A549 (cell line): ENCODE results near the gene TSPAN18. TPM values are rescaled to one million over a fixed set of nuclear protein-coding genes. Genes with fewer than 3 reads are reported as not detected.

Experiments used
- ATAC-seq, 2 experiments: fragments of 200-7000 bp in 1 of 2; fragments of >200 bp in 1 of 2; cut with Nextera tagmentation in 1 of 2; cut with Tn5 transposase in 1 of 2; 3 replicates each; pipeline versions ENCODE4 v1.8.0 to v1.9.1; 2018 to 2020; ENCODE audit warnings: mild to moderate bottlenecking in 1 of 2, moderate library complexity in 1 of 2
- CTCF ChIA-PET: fragments of 300-600 bp; sonication (Branson Sonifier 250); formaldehyde crosslinking; extraction: SDS; loops from one replicate; lab custom pipeline; 2021; ENCODE audit warnings: antibody characterized with exemption, inconsistent platforms; lab: Yijun Ruan, JAX
- POLR2A ChIA-PET: fragments of 350-600 bp; formaldehyde crosslinking; extraction: SDS; loops from one replicate; lab custom pipeline; 2021; ENCODE audit warnings: antibody characterized with exemption, inconsistent platforms; lab: Yijun Ruan, JAX
- DNase-seq, 2 experiments: peaks; one replicate each; pipeline versions ENCODE4 v3.0.0 to v3.0.0-alpha.2; 2011 to 2016; ENCODE audit warnings: low read depth in 1 of 2, low spot score in 1 of 2
- FAIRE-seq: peaks from 2 replicates; lab custom pipeline; 2011; peaks lifted over from hg19 to GRCh38; lab: Jason Lieb, UNC
- H3K27ac ChIP-seq, 2 experiments: fragments of >200 bp; sonication (Bioruptor Twin); formaldehyde crosslinking; 3 replicates each; pipeline ENCODE4 v1.5.1; 2016 to 2017
- H3K4me1 ChIP-seq: fragments of >200 bp; sonication (Bioruptor Twin); formaldehyde crosslinking; 3 replicates; pipeline ENCODE4 v1.6.1; 2016
- H3K4me2 ChIP-seq: fragments of >200 bp; sonication (Bioruptor Twin); formaldehyde crosslinking; 3 replicates; pipeline ENCODE4 v1.6.1; 2016
- H3K4me3 ChIP-seq: fragments of >200 bp; sonication (Bioruptor Twin); formaldehyde crosslinking; 3 replicates; pipeline ENCODE4 v1.5.1; 2016
- H3K9me3 ChIP-seq: fragments of >200 bp; sonication (Bioruptor Twin); formaldehyde crosslinking; 3 replicates; pipeline ENCODE4 v1.6.1; 2016
- CEBPB ChIP-seq, 2 experiments: fragments of >200 bp in 1 of 2; sonication (Bioruptor Twin) in 1 of 2; formaldehyde crosslinking in 1 of 2; IDR thresholded peaks; 2 replicates each; pipeline ENCODE4 v1.6.1; 2012 to 2016
- EP300 ChIP-seq, 2 experiments: fragments of >200 bp; sonication (Bioruptor Twin); formaldehyde crosslinking; IDR thresholded peaks; 2 replicates in 1 of 2; 3 replicates in 1 of 2; pipeline ENCODE4 v1.6.1; 2016 to 2017
- FOSL2 ChIP-seq, 2 experiments: fragments of 450-650 bp in 1 of 2; fragments of >200 bp in 1 of 2; sonication (Bioruptor Twin) in 1 of 2; formaldehyde crosslinking; IDR thresholded peaks; 2 replicates each; pipeline versions ENCODE4 v1.5.0 to v1.6.1; 2016 to 2020; ENCODE audit warnings: mild to moderate bottlenecking in 1 of 2, moderate library complexity in 1 of 2
- FOXS1 ChIP-seq: fragments of 250-450 bp; sonication (Bioruptor Pico); IDR thresholded peaks from 2 replicates; pipeline ENCODE4 v1.5.0; 2020; ENCODE audit warnings: mild to moderate bottlenecking, moderate library complexity
- HOXB13 ChIP-seq: fragments of 250-450 bp; sonication (Bioruptor Pico); IDR thresholded peaks from 2 replicates; pipeline ENCODE4 v1.5.0; 2020; ENCODE audit warnings: low read depth, mild to moderate bottlenecking, moderate library complexity
- JUN ChIP-seq, 2 experiments: fragments of >200 bp; sonication (Bioruptor Twin); formaldehyde crosslinking; IDR thresholded peaks; 2 replicates in 1 of 2; 3 replicates in 1 of 2; pipeline ENCODE4 v1.6.1; 2016 to 2017
- KDM1A ChIP-seq: fragments of 200-600 bp; sonication (generic); IDR thresholded peaks from 2 replicates; pipeline ENCODE4 v1.6.1; 2016; ENCODE audit warnings: low read depth, mild to moderate bottlenecking
- MAFK ChIP-seq: fragments of 450-650 bp; IDR thresholded peaks from 2 replicates; pipeline ENCODE4 v1.6.1; 2014; ENCODE audit not compliant: partially characterized antibody
- MAZ ChIP-seq: fragments of 150-350 bp; IDR thresholded peaks from 2 replicates; pipeline ENCODE4 v1.6.1; 2014; ENCODE audit warnings: antibody characterized with exemption, low read depth, low read length, borderline replicate concordance
- MYC ChIP-seq: IDR thresholded peaks from 2 replicates; pipeline ENCODE4 v1.6.1; 2012; ENCODE audit warnings: mild to moderate bottlenecking, inconsistent platforms, low read length, improper control_type of control experiment, borderline replicate concordance
- NR3C1 ChIP-seq: fragments of >200 bp; sonication (Bioruptor Twin); formaldehyde crosslinking; IDR thresholded peaks from 3 replicates; pipeline ENCODE4 v1.6.1; 2017
- POLR2AphosphoS2 ChIP-seq: conservative IDR thresholded peaks from 2 replicates; pipeline ENCODE4 v1.6.1; 2012; ENCODE audit warnings: low read length, improper control_type of control experiment, inconsistent platforms
- RARB ChIP-seq: fragments of 250-450 bp; sonication (Bioruptor Pico); IDR thresholded peaks from 2 replicates; pipeline ENCODE4 v1.8.0; 2021; ENCODE audit warnings: mild to moderate bottlenecking, moderate library complexity
- SMC3 ChIP-seq: fragments of >200 bp; sonication (Bioruptor Twin); formaldehyde crosslinking; IDR thresholded peaks from 3 replicates; pipeline ENCODE4 v1.6.1; 2018; ENCODE audit warnings: inconsistent platforms
- SREBF2 ChIP-seq: fragments of 450-650 bp; IDR thresholded peaks from 2 replicates; pipeline ENCODE4 v1.6.1; 2014; ENCODE audit warnings: mild to moderate bottlenecking, moderate library complexity
- ZFP36 ChIP-seq: fragments of 450-650 bp; IDR thresholded peaks from 2 replicates; pipeline ENCODE4 v1.6.1; 2014; ENCODE audit warnings: borderline replicate concordance; ENCODE audit not compliant: partially characterized antibody
- ZNF302 ChIP-seq: fragments of 250-450 bp; sonication (Bioruptor Pico); IDR thresholded peaks from 2 replicates; pipeline ENCODE4 v1.9.0; 2021; ENCODE audit warnings: inconsistent platforms, mild to moderate bottlenecking, moderate library complexity
- WGBS: methylation state at CpG from one replicate; pipeline ENCODE4 v1.1.6; 2017; ENCODE audit errors: missing lambda C conversion rate; 5-methylcytosine and 5-hydroxymethylcytosine counted together
- polyA plus RNA-seq, 4 experiments: library from polyadenylated mRNA; depleted of rRNA in 3 of 4; stranded (reverse); fragments of >200 nt; fragmentation: RNase III in 1 of 4; extraction: RNeasy Plus Mini Kit Qiagen cat#74134 plus additional on column Dnase treatment in 1 of 4; gene quantifications; 2 replicates in 3 of 4; 3 replicates in 1 of 4; pipeline ENCODE4 v1.2.3, GENCODE V29; 2011 to 2017
- TF ChIP-seq, protein P1 (sequence below): fragments of >200 bp; sonication (Bioruptor Twin); formaldehyde crosslinking; IDR thresholded peaks from 3 replicates; pipeline ENCODE4 v1.6.1; 2016
- TF ChIP-seq, protein P2 (sequence below): fragments of 200-600 bp; sonication (generic); IDR thresholded peaks from 2 replicates; pipeline ENCODE4 v1.6.1; 2016; ENCODE audit warnings: antibody characterized with exemption, mild to moderate bottlenecking, moderate library complexity

The TSPAN18 gene
- polyA plus RNA-seq, 2 of the 4 experiments (the other 2 are of a cell fraction), result 0.81 to 4.5 TPM

DNA sequence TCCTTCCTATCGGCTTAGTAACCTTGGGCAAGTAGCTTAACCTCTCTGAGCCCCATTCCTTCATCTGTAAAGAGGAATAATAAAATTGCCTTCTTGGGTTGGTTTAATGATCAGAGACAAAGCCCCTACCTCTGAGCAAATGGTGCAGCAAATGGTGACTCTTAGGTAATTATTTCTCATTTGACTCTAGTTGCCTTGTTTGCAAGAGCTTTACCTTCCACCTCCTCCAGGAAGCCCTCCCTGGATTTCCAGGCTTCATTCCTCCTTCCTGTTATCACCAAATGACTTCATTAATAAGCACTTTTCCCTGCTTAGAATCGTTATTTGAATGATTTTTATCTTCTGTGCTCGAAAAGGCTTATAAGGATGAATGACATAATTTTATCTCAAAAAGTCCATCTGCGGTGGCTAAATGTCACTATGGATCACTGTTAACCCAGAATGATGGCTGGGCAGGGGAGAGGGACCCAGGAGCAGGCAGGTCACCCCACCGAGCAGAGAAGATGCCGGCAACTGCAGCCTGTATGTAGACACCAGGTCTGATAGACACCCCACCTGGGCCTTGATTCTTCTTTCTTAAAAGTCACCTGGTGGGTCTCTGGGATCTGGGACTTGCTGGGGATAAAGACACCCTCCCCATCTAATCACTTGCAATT is 106.6 kb downstream of the TSPAN18 start:
- Histone ChIP-seq H3K4me3 (no peak overlapping the region), H3K9me3 (peaks cover 4% of the 10 kb centered on the region; the same call in 1 of the 3 replicates), H3K4me2 (no peak overlapping the region), H3K27ac (no peak overlapping the region), H3K4me1 (no peaks in the 10 kb centered on the region)
- FAIRE-seq, result no peak
- TF ChIP-seq MAZ (no peak), ZFP36 (peak; percentile 57)
- ATAC-seq, result no peak
- WGBS, result 73% methylated on average over 6 of the region's 6 CpGs
- ChIA-PET CTCF (interaction anchor here (0.8 to 3.2 kb wide), 3 partner anchors 7 to 93 kb away, joined by 3 to 10 read pairs (median 4); no protein-coding TSS in a partner anchor), POLR2A (no interaction called here)
- DNase-seq, result no peak

DNA sequence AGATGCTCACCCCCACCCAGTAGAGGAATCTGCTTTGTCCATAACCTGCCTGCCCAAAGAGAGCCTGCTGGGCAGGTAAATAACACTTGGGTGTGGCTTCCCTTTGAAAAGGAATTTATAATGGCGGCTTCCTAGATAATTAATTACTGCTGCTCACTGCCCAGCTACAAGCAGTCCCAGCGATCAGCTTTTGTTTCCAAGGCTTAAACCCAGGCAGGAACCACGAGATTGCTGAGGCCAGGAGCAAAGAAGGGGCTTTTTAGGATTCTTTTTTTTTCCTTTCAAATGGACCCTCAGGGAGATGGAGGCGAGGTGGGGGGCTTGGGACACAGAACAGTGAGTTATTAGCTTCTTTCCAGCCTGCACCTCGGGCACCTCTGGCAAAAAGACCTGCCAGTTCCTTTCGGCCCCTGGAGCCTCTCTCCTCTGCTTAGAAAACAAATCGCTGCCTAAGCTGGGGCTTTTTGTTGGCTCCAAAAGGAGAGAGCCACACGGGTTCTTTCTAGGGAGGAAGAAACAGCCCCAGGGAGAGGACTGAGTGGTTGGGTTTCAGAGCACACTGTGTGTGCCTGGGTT is 107.2 kb downstream of the TSPAN18 start:
- CTCF ChIA-PET, result interaction anchor here (0.8 to 3.2 kb wide), 4 partner anchors 8 to 93 kb away, joined by 3 to 10 read pairs (median 4); no protein-coding TSS in a partner anchor
- POLR2A ChIA-PET, result no interaction called here
- peaks cover 4% of the 10 kb centered on the region; the same call in 1 of the 3 replicates for H3K9me3 ChIP-seq
- no peak overlapping the region for H3K27ac ChIP-seq
- no peak overlapping the region for H3K4me3 ChIP-seq
- FAIRE-seq (no peak), DNase-seq (no peak), ATAC-seq (no peak)
- H3K4me2 ChIP-seq, result no peak overlapping the region
- 48% methylated on average over 8 of the region's 8 CpGs for WGBS
- no peaks in the 10 kb centered on the region for H3K4me1 ChIP-seq
- TF ChIP-seq MYC, result no peak
- no peak for TF ChIP-seq FOSL2 (IDR thresholded peaks at IDR 0.05)
- no peak for TF ChIP-seq FOSL2 (CRISPR knock-in tag; IDR thresholded peaks at IDR 0.05)
- TF ChIP-seq, protein P1, sequence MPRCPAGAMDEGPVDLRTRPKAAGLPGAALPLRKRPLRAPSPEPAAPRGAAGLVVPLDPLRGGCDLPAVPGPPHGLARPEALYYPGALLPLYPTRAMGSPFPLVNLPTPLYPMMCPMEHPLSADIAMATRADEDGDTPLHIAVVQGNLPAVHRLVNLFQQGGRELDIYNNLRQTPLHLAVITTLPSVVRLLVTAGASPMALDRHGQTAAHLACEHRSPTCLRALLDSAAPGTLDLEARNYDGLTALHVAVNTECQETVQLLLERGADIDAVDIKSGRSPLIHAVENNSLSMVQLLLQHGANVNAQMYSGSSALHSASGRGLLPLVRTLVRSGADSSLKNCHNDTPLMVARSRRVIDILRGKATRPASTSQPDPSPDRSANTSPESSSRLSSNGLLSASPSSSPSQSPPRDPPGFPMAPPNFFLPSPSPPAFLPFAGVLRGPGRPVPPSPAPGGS, result no peak
- TF ChIP-seq RARB (CRISPR knock-in tag), result no peak
- TF ChIP-seq KDM1A, result no peak
- TF ChIP-seq, protein P2, sequence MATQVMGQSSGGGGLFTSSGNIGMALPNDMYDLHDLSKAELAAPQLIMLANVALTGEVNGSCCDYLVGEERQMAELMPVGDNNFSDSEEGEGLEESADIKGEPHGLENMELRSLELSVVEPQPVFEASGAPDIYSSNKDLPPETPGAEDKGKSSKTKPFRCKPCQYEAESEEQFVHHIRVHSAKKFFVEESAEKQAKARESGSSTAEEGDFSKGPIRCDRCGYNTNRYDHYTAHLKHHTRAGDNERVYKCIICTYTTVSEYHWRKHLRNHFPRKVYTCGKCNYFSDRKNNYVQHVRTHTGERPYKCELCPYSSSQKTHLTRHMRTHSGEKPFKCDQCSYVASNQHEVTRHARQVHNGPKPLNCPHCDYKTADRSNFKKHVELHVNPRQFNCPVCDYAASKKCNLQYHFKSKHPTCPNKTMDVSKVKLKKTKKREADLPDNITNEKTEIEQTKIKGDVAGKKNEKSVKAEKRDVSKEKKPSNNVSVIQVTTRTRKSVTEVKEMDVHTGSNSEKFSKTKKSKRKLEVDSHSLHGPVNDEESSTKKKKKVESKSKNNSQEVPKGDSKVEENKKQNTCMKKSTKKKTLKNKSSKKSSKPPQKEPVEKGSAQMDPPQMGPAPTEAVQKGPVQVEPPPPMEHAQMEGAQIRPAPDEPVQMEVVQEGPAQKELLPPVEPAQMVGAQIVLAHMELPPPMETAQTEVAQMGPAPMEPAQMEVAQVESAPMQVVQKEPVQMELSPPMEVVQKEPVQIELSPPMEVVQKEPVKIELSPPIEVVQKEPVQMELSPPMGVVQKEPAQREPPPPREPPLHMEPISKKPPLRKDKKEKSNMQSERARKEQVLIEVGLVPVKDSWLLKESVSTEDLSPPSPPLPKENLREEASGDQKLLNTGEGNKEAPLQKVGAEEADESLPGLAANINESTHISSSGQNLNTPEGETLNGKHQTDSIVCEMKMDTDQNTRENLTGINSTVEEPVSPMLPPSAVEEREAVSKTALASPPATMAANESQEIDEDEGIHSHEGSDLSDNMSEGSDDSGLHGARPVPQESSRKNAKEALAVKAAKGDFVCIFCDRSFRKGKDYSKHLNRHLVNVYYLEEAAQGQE, result no peak
- no peak for TF ChIP-seq MAFK
- TF ChIP-seq NR3C1, result no peak
- TF ChIP-seq ZNF302 (CRISPR knock-in tag), result no peak
- no peak for TF ChIP-seq SREBF2
- TF ChIP-seq EP300 (IDR thresholded peaks at IDR 0.05), result no peak
- TF ChIP-seq POLR2AphosphoS2, result no peak
- TF ChIP-seq FOXS1 (CRISPR knock-in tag), result no peak
- no peak for TF ChIP-seq HOXB13 (CRISPR knock-in tag)
- no peak for TF ChIP-seq JUN (IDR thresholded peaks at IDR 0.05)
- no peak for TF ChIP-seq SMC3
- no peak for TF ChIP-seq CEBPB (IDR thresholded peaks at IDR 0.05)
